Erythroblast (primary cell): ENCODE results near the gene USF2.

Experiments used
- GATA1 ChIP-seq: IDR thresholded peaks from 2 replicates; pipeline ENCODE4 v1.6.1; 2011; ENCODE audit warnings: low read depth, mild to moderate bottlenecking, control low read depth, low read length, moderate library complexity
- POLR2A ChIP-seq: IDR thresholded peaks from 2 replicates; pipeline ENCODE4 v1.6.1; 2011; ENCODE audit warnings: mild to moderate bottlenecking, low read length

DNA sequence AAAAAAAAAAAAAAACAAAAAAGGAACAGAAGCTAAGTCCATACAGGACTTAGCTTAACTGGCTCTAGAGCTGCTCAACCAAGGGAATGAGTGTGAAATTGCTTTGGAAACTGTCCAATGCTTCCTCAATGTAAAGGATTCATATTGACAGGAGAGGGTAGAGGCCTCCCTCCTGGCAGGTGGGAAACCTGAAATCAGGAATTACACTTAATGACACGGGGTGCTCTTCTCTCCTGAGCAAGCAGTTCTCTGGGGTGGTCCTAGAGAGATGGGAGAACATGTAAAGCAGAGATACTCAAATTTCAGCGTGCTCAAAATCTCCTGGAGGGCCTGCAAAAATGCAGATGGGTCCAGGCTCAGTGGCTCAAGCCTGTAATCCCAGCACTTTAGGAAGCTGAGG, 19.6 kb downstream of the USF2 start:
- TF ChIP-seq POLR2A = no peak
- TF ChIP-seq GATA1 = no peak
